ENCODE measurements around the gene CCDC117. TPM values are rescaled to one million over a fixed set of nuclear protein-coding genes. Genes with fewer than 3 reads are reported as not detected.

The CCDC117 gene
- total RNA-seq, 2 donors from 2014 or later = 35.3 to 43.4 TPM

- peaks cover 17 to 23% of the 10 kb centered on the region in 2 donors for H3K4me1 Mint-ChIP-seq (ENCODE audit: low read depth in 2 of 2)
- H3K36me3 Mint-ChIP-seq = peaks cover 25% of the 10 kb centered on the region
- H3K9me3 Mint-ChIP-seq = no peaks in the 10 kb centered on the region
- peak overlapping the region in 1 of 2 donors; percentile 28 for H3K27ac Mint-ChIP-seq
- DNase-seq (ENCODE audit: low spot score) (no peak), ATAC-seq (no peak)
- no peak overlapping the region for H3K4me3 Mint-ChIP-seq
- no peaks in the 10 kb centered on the region for H3K27me3 Mint-ChIP-seq
These were observed 11.5 kb downstream of the CCDC117 start for GRCh38 chr22:28783786-28784671.

- no peaks in the 10 kb centered on the region for H3K27me3 Mint-ChIP-seq
- no peaks in the 10 kb centered on the region for H3K9me3 Mint-ChIP-seq
- no peak overlapping the region for H3K4me3 Mint-ChIP-seq
- peaks cover 28 to 38% of the 10 kb centered on the region in 2 donors for H3K4me1 Mint-ChIP-seq (ENCODE audit: low read depth in 2 of 2)
- H3K27ac Mint-ChIP-seq = no peak overlapping the region
- H3K36me3 Mint-ChIP-seq = peaks cover 20% of the 10 kb centered on the region
- DNase-seq (ENCODE audit: low spot score) (no peak), ATAC-seq (no peak)
These were observed 16.1 kb downstream of the CCDC117 start for GRCh38 chr22:28788601-28789000.

- ATAC-seq (no peak), DNase-seq (ENCODE audit: low spot score) (no peak)
- H3K4me1 Mint-ChIP-seq (ENCODE audit: low read depth in 2 of 2) = peaks cover 45 to 54% of the 10 kb centered on the region in 2 donors
- H3K27me3 Mint-ChIP-seq = no peaks in the 10 kb centered on the region
- no peak overlapping the region for H3K4me3 Mint-ChIP-seq
- no peaks in the 10 kb centered on the region for H3K9me3 Mint-ChIP-seq
- H3K36me3 Mint-ChIP-seq = peaks cover 25% of the 10 kb centered on the region
- H3K27ac Mint-ChIP-seq = peak overlapping the region; percentile 78 to 92
These were observed 18.6 kb downstream of the CCDC117 start for GRCh38 chr22:28791124-28791523.

- Mint-ChIP-seq H3K36me3 (peaks cover 27% of the 10 kb centered on the region), H3K4me1 (ENCODE audit: low read depth in 2 of 2) (peaks cover 53 to 58% of the 10 kb centered on the region in 2 donors), H3K4me3 (peak overlapping the region; percentile 47), H3K9me3 (no peaks in the 10 kb centered on the region), H3K27ac (peak overlapping the region; percentile 92 to 98), H3K27me3 (no peaks in the 10 kb centered on the region)
- DNase-seq (ENCODE audit: low spot score) (no peak), ATAC-seq (peak; percentile 4 to 62)
These were observed 19.5 kb downstream of the CCDC117 start for GRCh38 chr22:28791841-28792490.

- Mint-ChIP-seq H3K27ac (peak overlapping the region; percentile 92 to 98), H3K9me3 (no peaks in the 10 kb centered on the region), H3K36me3 (peaks cover 30% of the 10 kb centered on the region), H3K27me3 (no peaks in the 10 kb centered on the region), H3K4me1 (ENCODE audit: low read depth in 2 of 2) (peaks cover 56 to 58% of the 10 kb centered on the region in 2 donors), H3K4me3 (peak overlapping the region; percentile 47)
- DNase-seq (ENCODE audit: low spot score) (no peak), ATAC-seq (peak; percentile 54 to 70)
These were observed 20.2 kb downstream of the CCDC117 start for GRCh38 chr22:28792491-28793383.

GRCh38 chr22:28793976-28794584 is 21.6 kb downstream of the CCDC117 start:
- H3K27ac Mint-ChIP-seq = peak overlapping the region; percentile 92 to 98
- H3K36me3 Mint-ChIP-seq = peaks cover 40% of the 10 kb centered on the region
- ATAC-seq (no peak), DNase-seq (ENCODE audit: low spot score) (no peak)
- H3K27me3 Mint-ChIP-seq = no peaks in the 10 kb centered on the region
- no peaks in the 10 kb centered on the region for H3K9me3 Mint-ChIP-seq
- peaks cover 58 to 59% of the 10 kb centered on the region in 2 donors for H3K4me1 Mint-ChIP-seq (ENCODE audit: low read depth in 2 of 2)
- H3K4me3 Mint-ChIP-seq = peak overlapping the region; percentile 94

- ATAC-seq (no peak), DNase-seq (ENCODE audit: low spot score) (no peak)
- Mint-ChIP-seq H3K9me3 (no peaks in the 10 kb centered on the region), H3K4me1 (ENCODE audit: low read depth in 2 of 2) (peaks cover 55 to 63% of the 10 kb centered on the region in 2 donors), H3K27me3 (no peaks in the 10 kb centered on the region), H3K4me3 (peak overlapping the region; percentile 94), H3K27ac (peak overlapping the region; percentile 92 to 98), H3K36me3 (peaks cover 49% of the 10 kb centered on the region)
These were observed 22.7 kb downstream of the CCDC117 start for GRCh38 chr22:28795071-28795693.

GRCh38 chr22:28795932-28796856 is 23.7 kb downstream of the CCDC117 start:
- peak overlapping the region; percentile 92 to 98 for H3K27ac Mint-ChIP-seq
- DNase-seq (ENCODE audit: low spot score) = no peak
- no peaks in the 10 kb centered on the region for H3K9me3 Mint-ChIP-seq
- no peaks in the 10 kb centered on the region for H3K27me3 Mint-ChIP-seq
- H3K4me1 Mint-ChIP-seq (ENCODE audit: low read depth in 2 of 2) = peaks cover 47 to 64% of the 10 kb centered on the region in 2 donors
- H3K4me3 Mint-ChIP-seq = peak overlapping the region; percentile 94
- ATAC-seq = no peak
- H3K36me3 Mint-ChIP-seq = peaks cover 53% of the 10 kb centered on the region

- no peaks in the 10 kb centered on the region for H3K9me3 Mint-ChIP-seq
- peak; percentile 76 for DNase-seq (ENCODE audit: low spot score)
- H3K36me3 Mint-ChIP-seq = peaks cover 51% of the 10 kb centered on the region
- H3K4me3 Mint-ChIP-seq = peak overlapping the region; percentile 94
- peaks cover 41 to 60% of the 10 kb centered on the region in 2 donors for H3K4me1 Mint-ChIP-seq (ENCODE audit: low read depth in 2 of 2)
- no peaks in the 10 kb centered on the region for H3K27me3 Mint-ChIP-seq
- H3K27ac Mint-ChIP-seq = peak overlapping the region; percentile 92 to 98
- peak; percentile 45 to 74 for ATAC-seq
These were observed 26.5 kb downstream of the CCDC117 start for GRCh38 chr22:28798810-28799605.

GRCh38 chr22:28799606-28800307 is 27.3 kb downstream of the CCDC117 start:
- Mint-ChIP-seq H3K36me3 (peaks cover 45% of the 10 kb centered on the region), H3K27ac (peak overlapping the region; percentile 92 to 98), H3K27me3 (no peaks in the 10 kb centered on the region), H3K4me3 (peak overlapping the region; percentile 94), H3K4me1 (ENCODE audit: low read depth in 2 of 2) (peaks cover 36 to 53% of the 10 kb centered on the region in 2 donors), H3K9me3 (no peaks in the 10 kb centered on the region)
- peak; percentile 79 for DNase-seq (ENCODE audit: low spot score)
- ATAC-seq = peak; percentile 68 to 72
